G401 (cell line): ENCODE results near the gene BCAP31. TPM values are rescaled to one million over a fixed set of nuclear protein-coding genes. Genes with fewer than 3 reads are reported as not detected.
"Not testable (repeated sequence)": the region's sequence is repeated elsewhere in the genome, so short reads cannot be mapped to it uniquely, and the experiment has no call there.

Experiments
- DNase-seq: peaks from one replicate; pipeline ENCODE4 v3.0.0-alpha.2; 2015; ENCODE audit warnings: low spot score
- in situ Hi-C: cut with HindIII; loops from 2 replicates; pipeline ENCODE4 v1.10.0; 2016; ENCODE audit warnings: low sequenced_read_pairs, mixed read lengths
- total RNA-seq: library from RNA; depleted of rRNA; stranded (reverse); fragments of >200 nt; shearing (Covaris generic); gene quantifications from 2 replicates; pipeline ENCODE4 v1.2.3, GENCODE V29; 2014

The BCAP31 gene
- total RNA-seq, 1 experiment from 2014 or later: 132 TPM

DNA sequence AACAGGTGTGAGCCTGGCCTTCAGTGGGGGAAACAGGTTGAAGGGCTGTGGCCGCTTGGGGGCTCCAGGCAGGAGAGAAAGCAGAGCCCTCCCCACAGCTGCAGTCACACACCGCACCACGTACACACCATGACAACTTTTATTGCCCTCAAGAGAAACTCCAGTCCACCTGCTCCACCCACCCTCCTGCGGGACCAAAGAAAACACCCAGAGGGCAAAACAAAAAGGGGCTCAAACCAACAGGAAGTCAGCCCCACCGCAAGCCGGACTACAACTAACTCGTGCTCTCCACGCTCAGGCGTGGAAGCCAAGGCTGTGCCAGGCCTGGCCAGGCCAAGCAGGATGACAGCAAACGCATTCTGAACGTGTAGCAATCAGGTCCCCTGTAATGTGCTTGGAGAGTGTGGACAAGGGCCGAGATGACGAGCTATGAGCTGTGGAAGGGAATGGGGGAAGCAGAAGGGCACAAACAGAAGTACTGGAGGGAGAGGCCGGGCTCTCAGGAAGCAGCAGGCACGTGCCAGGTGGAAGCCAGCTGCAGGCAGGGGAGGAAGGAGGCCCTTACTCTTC, 23.7 kb downstream of the BCAP31 start:
- no peak for DNase-seq
- in situ Hi-C loops: no loop called here

- DNase-seq, in situ Hi-C loops: not testable (repeated sequence)
These were observed 24.3 kb downstream of the BCAP31 start for GRCh38 chrX:153699784-153700371.

DNA sequence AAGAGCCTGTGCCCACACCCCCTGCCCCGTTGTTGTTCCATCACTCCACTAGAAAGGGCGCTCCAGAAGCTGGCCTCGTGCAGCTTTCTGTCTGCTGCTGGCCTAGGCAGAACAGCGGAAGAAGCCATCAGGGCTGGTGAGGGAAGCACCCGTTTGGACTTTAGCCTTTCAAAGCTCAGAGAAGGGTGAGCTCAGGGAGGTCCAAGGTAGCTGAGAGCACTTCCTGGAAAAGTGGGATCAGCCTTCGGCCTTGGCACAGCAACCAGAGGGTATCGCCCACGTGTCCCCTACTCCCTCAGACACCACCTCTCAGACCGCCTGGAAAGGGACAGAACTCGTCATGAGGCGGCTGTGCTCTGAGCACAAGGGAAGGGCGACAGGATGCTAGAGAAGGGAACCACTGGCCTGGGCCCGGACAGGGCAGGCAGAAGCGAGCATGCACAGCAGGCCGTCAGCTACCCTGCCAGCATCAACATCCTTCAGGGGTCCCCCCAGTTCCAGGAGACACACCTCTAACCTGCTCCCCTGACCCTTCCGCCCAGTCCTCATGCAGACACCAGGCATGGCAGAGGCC, 24.9 kb downstream of the BCAP31 start:
- DNase-seq, in situ Hi-C loops: not testable (repeated sequence)

DNA sequence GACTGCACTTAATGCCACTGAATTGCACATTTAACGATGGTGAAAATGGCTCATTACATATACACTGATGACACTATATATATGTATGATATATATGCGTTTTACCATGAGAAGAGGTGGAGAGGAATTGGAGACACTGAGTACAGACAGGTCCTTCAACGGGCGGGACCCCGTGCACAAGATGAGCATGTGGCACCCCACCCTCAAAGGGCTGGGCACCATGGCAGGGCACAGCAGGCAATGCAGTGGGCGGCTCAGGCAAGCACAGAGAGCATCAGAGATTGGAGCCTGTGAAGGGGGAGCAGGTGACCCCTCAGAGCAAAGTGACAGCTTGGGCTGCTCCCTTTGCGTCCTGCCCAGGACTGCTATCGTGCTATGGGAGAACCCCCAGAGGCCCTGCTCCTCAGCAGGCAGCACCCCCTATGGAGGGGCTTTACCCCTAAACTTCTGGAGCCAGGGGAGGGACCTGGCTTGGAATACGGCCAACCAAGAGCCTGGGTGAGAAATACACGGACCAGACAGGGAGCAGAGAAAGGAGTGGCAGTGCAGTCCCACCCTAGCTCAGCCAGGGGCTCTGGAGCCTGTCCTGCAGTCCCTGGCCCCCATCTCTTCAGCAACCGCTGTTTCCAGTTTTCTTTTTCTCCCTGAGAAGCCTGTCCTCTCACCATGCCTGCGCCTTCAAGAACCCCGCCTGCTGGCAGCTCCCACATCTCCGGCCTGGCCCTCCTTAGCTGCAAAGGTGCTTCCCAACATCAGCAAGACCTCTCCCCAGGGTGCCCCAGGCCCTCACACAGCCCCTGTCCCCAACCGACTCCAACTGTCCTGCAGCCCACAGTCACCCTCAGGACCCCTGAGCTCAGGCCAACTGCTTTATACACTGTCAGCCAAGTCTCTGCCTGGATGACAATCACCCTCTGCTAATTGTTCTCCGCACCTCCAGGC, 26.0 kb downstream of the BCAP31 start:
- in situ Hi-C loops: no loop called here
- DNase-seq: no peak

- in situ Hi-C loops, DNase-seq: not testable (repeated sequence)
These were observed 27.0 kb downstream of the BCAP31 start for GRCh38 chrX:153696986-153697722.

GRCh38 chrX:153696538-153696937, 27.6 kb downstream of the BCAP31 start:
- in situ Hi-C loops, DNase-seq: not testable (repeated sequence)

DNA sequence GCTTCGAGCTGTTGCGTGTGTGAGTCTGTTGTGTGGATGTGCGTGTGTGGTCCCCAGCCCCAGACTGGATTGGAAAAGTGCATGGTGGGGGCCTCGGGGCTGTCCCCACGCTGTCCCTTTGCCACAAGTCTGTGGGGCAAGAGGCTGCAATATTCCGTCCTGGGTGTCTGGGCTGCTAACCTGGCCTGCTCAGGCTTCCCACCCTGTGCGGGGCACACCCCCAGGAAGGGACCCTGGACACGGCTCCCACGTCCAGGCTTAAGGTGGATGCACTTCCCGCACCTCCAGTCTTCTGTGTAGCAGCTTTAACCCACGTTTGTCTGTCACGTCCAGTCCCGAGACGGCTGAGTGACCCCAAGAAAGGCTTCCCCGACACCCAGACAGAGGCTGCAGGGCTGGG, 28.1 kb downstream of the BCAP31 start:
- DNase-seq: no peak
- in situ Hi-C loops: no loop called here

DNA sequence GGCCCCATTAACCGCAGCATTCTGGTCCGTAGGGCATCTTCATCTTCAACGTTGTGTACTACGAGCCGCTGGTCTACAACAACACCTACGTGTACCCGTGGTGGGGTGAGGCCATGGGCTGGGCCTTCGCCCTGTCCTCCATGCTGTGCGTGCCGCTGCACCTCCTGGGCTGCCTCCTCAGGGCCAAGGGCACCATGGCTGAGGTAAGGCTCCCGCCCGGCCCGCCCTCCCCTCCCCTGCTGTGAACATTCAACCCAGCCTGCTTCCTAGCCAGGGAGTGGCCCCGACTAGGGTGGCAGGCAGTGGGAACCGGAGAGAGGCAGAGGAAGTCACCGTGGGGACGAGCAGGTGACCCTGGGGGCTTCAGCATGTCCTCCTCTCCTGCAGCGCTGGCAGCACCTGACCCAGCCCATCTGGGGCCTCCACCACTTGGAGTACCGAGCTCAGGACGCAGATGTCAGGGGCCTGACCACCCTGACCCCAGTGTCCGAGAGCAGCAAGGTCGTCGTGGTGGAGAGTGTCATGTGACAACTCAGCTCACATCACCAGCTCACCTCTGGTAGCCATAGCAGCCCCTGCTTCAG, 29.4 kb downstream of the BCAP31 start:
- DNase-seq: no peak
- in situ Hi-C loops: no loop called here

DNA sequence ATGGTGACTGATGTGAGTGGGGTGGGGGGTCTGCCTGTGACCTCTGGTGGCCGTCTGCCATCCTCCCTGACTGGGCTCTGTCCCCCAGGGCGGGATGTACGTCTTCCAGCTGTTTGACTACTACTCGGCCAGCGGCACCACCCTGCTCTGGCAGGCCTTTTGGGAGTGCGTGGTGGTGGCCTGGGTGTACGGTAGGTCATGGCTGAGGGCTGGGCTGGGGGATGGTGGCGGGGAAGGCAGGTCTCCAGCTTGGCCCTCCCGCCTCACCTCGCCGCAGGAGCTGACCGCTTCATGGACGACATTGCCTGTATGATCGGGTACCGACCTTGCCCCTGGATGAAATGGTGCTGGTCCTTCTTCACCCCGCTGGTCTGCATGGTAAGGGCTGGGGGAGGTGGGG, 29.9 kb downstream of the BCAP31 start:
- in situ Hi-C loops, DNase-seq: not testable (repeated sequence)

GRCh38 chrX:153693216-153694086, 30.7 kb downstream of the BCAP31 start:
- no peak for DNase-seq
- in situ Hi-C loops: no loop called here

GRCh38 chrX:153692611-153693156, 31.5 kb downstream of the BCAP31 start:
- in situ Hi-C loops: no loop called here
- no peak for DNase-seq

- in situ Hi-C loops: no loop called here
- no peak for DNase-seq
These were observed 32.2 kb downstream of the BCAP31 start for GRCh38 chrX:153692003-153692402.

DNA sequence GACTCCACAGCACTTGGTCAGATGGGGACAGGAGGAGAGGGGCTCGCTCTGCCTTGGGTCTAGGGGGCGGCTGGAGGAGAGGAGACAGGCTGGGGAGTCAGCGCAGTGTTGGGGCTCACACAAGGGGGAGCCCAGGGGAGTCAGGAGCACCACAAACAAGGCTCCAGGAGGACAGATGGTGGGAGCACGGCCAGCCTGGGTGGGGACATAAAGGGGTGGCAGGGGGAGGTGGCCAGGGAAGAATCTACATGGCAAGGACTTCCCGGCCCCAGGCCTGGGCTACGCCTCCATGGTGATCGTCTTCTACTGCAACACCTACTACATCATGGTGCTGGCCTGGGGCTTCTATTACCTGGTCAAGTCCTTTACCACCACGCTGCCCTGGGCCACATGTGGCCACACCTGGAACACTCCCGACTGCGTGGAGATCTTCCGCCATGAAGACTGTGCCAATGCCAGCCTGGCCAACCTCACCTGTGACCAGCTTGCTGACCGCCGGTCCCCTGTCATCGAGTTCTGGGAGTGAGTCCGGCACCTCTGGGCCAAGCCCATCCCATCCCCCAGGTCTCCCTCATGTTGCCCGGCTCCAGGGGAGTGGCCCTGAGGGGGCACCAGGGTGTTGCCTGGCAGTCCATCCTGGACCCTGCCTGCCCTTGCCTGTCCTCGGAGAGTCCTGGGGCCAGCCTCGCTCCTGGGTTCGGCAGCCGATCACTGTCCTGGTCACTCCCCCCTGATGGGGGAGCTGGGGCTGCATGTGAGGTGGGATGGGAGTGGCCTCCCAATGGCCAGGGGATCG, 33.0 kb downstream of the BCAP31 start:
- DNase-seq, in situ Hi-C loops: not testable (repeated sequence)

DNA sequence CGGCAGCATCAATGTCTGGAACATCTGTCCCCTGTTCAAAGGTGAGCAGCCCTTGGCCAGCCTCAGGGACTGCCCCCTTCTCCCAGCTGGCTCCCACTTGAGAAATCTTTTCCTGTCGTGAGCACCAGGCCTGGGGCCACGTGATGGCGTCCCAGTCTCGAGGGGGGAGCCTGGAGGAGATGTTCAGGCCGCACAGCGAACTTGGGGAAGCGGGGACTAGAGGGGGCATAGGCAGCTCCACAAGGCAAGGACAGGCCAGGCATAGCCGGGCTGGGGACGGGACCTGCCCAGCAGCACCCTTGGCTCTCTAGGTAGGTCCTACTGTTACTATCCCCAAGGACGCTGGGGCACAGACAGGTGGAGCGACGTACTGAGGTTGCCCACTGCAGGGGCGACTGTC, 33.7 kb downstream of the BCAP31 start:
- no peak for DNase-seq
- in situ Hi-C loops: no loop called here

GRCh38 chrX:153689654-153690465, 34.3 kb downstream of the BCAP31 start:
- in situ Hi-C loops: no loop called here
- DNase-seq: no peak

GRCh38 chrX:153688911-153689590, 35.1 kb downstream of the BCAP31 start:
- DNase-seq: peak; percentile 49
- in situ Hi-C loops: no loop called here
